ENCODE measurements around the gene VAV2.
A peak's percentile ranks its signal among the peaks of the same experiment; 100 is the strongest.

The VAV2 gene

DNA sequence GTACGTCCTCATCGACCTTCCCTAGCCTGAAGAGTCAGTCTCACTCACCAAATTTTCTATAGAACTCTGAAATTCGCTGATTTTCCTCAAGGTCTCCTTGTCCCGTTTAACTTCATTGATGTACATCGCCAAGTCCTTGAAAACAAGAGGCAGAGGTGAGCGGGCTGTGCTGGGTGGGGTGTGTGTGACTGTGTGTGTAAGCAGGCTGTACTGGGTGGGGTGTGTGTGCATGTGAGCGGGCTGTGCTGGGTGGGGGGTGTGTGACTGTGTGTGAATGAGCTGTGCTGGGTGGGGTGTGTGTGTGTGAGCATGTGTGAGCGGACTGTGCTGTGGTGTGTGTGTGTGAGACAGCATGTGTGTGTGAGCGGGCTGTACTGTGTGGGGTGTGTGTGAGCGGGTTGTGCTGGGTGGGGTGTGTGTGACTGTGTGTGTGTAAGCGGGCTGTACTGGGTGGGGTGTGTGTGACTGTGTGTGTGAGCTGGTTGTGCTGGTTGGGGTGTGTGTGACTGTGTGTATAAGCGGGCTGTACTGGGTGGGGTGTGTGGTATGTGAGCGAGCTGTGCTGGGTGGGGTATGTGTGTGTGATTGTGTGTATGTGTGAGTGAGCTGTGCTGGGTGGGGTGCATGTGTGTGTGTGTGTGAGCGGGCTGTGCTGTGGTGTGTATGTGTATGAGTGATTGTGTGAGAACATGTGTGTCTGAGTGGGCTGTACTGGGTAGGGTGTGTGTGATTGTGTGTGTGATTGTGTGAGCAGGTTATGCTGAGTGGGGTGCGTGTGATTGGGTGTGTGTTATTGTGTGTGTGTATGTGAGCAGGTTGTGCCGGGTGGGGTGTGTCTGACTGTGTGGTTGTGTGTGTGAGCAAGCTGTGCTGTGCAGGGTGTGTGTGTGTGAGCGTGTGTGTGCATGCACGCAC lies 200.1 kb downstream of the VAV2 start:
- DNase-seq: no peak

DNA sequence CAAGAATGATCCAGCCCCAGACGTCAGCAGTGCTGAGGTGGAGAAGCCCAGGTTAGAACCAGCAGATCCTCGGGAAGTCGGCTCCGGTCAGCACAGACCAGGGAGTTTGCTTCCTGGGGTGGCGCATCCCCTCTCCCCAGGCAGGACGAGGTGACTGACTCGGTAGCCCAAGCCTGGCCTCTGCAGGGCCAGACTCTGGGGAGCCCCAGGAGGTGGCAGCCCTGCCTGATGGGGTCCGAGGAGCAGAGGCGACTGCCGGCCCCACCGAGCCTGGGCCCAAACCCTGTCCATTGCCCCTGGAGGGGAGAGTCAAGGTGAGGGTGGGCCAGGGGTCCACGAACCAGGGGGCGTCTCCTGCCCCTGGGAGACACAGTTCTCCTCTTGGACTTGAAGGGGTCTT lies 201.1 kb downstream of the VAV2 start:
- no peak for DNase-seq

DNA sequence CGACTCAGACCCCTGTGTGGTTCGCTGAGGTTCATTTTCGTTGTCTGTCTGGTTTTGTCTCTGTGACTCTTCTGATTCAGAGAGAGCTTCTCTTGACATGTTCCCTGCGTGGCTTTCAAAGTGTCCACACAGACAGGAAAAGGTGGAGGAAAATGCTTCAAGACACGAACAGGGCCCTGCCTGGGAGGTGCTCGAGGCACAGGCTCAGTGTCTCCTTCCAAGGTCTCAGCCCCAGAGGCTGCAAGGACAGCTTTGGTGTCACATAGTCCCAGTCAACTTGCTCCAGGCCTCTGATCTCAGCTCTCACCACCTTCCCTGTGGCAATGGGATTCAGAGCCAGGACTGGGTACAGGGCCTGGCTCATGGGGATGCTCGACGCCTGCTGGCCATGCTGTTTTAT lies 202.3 kb downstream of the VAV2 start:
- DNase-seq: no peak

DNA sequence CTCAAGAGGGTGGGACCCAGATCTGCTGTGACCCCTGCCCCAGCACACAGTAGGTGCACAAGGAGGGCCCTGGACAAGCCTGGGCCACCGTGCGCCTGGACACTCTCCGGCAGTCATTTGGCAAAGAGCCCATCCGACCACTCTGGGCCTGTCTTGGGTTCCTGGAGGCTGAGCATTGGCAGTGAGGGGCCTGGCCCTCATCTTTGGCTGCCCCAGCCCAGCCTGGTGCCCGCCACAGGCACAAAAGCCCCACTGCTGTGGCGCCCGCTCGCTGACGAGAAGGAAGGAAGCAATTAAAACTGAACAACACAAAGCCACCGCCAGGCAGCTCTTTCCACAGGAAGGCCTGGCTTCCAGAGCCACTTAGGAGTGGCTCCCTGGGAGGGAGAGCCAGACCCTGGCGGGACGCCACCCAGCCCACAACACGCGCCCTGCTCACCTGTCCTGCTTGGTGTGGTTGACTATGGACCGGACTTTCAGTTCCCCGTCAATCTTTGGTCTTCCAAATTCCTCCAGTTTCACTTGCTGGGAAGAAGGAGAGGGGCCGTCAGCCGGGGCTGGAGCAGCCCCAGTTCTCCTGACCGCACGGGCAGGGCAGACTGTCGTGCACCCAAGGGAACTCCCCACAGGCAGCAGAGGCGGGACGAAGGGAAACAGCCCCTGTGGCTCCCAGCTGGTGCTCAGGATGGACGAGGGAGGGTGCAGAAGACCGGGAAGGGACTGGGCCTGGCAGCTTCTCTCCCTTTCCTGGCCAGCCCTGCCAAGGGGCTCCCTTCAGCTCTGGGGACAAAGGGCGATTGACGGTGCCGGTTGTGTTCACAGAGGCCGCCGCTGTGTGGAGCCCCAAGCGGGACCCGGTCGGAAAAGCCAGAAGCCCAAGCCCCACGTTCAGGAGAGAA lies 203.1 kb downstream of the VAV2 start:
- DNase-seq: no peak

DNA sequence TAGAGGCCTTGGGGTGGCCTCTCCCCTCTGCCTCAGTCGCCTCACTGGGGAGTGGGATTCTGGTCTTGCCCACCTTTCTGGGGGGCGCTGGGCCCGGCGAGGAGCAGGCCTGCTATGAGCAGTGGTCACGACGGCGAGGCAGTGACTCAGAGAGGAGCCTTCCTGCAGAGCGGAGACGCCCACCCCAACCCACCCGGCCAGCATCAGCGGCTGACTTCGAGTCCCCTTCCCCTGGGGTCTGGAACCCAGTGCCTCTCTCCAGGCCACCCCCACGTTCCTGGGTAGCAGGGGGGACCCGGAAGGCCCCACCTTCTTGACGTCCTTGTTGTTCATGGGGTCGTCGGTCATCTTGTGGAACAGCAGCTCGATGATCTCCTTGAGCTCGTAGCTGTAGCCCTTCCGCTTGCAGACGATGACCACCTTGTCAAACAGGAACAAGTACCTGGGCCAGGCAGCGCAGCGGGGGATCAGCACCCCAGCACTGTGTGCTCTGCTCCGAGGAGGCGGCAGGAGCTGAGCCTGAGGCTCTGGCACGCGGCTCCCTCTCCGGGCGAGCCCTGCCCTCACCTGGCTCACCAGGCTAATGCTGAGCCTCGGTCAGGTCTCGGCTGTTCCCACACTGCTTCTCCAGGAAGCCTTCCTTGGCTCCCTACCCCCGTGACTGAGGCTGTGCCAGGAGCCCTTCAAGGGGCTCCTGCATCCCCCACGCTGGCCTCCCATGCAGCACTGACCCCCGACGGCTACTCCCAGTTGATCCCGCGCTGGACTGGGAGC lies 203.9 kb downstream of the VAV2 start:
- no peak for DNase-seq

DNA sequence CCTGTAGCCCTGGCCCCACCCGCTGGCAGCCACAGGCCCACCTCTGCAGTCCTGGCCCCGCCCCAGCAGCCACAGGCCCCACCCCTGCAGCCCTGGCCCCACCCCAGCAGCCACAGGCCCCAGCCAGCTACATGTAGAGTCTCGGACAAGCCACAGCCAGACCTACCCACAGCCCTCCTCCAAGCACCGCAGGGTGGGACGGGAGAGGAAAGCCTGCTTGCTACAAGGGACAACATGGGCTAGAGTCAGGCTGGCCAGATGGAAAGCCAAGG lies 204.4 kb downstream of the VAV2 start:
- no peak for DNase-seq

DNA sequence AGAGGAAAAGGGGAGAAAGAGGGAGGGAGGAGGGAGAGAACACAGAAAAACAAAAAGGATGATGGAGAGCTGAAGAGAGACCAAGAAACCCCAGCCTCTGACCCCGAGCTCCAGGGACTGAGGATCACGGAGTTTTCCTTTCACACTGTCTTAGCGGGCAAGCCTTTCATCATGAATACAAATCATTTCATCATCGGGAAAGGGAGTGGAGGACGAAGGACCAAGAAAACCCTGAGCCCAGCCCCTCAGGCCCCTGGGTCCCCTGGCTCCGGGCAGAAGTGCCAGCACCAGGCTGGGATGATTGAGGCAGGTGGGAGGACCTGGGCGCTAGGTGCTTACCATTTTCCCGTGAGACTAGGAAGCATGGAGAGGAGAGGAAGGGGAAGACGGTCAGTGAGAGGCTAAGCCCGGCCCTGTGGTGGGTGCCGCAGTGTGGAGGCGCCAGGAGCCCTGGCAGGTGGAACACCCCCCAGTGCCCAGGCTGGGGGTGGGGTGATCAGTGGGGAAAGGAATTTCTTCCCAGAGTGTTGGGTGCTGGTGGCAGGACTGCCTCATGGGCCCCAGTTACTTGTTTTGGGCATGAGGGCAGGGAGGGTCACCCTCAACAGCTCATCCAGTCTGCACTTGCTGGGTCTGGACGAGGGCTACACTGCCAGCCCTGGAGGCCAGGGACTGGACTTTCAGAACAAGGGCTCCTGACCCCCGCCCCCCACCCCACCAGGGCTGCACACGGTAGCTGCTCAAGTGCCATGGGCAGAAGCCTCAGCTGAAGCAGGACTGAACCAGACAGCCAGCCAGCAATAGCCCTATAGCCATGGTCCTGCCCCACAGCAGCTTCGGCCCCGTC lies 205.0 kb downstream of the VAV2 start:
- DNase-seq: no peak

DNA sequence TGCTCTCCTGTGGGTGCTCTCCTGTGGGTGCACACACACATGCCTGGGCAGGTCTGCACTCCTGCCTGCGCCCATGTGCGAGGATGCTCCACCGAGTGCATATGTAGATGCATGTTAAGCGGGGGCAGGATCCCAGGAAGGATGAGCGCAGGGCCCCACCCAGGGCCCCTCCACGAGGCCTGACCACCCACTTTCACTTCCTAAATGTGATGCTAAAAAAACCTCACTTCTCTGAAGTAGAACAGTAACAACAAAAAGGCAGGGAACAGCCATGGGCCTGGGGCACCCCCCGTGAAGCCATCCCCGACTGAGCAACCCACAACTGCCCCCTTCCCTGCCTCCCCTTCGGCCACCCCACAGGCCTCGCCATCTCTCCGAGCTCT lies 205.8 kb downstream of the VAV2 start:
- no peak for DNase-seq

DNA sequence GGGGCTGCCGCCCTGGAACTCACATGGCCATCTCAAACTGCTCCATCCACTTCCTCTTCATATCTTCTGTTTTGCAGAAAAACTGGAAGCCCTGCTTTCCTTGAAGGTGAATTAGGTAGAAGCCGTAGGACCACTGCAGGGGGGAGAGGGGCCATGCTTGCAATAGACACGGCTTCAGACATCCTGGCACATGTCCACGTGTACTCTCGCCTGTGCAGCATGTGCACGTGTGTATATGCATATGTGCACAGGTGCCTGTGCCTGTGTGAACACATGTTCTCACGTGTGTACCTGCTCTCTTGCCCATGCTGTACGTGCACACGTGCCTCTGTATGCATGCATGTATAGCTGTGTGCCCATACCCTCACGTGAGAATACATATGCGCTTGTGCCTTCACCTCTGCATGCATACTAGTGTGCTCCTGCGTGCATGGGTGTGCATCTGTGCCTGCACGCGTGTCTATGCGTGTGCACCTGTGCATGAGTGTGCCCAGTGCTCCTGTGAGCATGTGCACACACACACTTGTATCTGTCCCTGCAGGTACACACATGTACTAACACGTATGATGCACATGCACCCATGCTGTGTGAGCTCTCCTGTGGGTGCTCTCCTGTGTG lies 206.3 kb downstream of the VAV2 start:
- DNase-seq: no peak

DNA sequence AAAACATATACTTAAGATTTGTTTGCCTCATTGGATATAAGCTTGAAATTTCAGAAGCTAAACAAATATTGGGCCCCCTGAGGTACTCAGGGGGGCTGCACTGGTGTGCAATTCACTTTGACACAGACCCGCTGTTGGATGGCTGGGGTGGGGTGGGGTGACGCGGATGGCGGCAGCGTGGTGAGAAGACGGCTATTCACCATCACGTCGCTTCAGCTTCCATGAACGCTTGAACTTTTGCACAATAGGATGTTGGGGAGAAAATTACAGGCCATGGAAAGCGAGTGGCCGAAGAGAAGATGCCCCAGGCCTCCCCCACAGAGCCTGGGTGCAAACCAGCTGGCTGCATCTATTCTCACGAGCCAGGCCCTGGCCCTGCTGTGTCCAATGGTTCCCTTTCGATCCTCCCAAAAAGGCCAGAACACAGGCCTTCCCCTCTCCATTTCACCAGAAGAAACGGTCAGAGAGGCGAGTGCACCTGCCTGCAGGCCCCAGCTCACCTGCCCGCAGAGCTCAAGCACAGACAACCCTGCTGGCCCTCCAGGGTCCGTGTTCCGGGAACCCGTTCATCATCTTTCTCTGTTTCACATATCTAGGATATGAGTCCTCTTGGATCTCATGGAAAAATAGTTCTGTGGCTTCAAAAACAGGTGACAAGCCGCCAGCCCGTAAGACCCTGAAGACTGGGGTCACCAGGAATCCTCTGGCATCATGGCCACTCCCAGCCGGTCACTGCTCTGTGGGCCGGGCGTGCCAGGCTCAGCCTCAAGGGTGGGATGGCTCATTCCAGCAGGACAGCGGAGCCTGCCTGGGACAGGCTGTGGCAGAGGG lies 207.2 kb downstream of the VAV2 start:
- DNase-seq: no peak

DNA sequence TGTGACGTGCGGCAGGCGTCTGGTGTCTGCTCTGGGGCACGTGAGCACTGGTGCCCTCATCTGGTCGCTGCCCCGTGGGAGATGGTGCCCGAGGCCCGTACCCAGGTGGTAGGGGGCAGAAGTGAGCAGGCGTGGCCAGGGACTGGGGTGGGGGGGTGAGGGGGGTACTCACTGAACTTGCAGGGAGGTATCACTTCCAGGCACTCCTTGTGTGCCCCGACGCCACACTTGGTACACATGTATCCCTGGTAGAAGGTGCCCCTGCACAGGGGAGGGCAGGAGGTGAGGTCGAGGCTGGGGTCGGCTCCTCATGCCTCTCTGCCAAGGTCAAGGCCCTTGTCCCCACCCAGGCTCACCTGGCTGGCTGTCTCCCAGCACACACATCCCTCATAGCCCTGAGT lies 208.8 kb downstream of the VAV2 start:
- DNase-seq: no peak

DNA sequence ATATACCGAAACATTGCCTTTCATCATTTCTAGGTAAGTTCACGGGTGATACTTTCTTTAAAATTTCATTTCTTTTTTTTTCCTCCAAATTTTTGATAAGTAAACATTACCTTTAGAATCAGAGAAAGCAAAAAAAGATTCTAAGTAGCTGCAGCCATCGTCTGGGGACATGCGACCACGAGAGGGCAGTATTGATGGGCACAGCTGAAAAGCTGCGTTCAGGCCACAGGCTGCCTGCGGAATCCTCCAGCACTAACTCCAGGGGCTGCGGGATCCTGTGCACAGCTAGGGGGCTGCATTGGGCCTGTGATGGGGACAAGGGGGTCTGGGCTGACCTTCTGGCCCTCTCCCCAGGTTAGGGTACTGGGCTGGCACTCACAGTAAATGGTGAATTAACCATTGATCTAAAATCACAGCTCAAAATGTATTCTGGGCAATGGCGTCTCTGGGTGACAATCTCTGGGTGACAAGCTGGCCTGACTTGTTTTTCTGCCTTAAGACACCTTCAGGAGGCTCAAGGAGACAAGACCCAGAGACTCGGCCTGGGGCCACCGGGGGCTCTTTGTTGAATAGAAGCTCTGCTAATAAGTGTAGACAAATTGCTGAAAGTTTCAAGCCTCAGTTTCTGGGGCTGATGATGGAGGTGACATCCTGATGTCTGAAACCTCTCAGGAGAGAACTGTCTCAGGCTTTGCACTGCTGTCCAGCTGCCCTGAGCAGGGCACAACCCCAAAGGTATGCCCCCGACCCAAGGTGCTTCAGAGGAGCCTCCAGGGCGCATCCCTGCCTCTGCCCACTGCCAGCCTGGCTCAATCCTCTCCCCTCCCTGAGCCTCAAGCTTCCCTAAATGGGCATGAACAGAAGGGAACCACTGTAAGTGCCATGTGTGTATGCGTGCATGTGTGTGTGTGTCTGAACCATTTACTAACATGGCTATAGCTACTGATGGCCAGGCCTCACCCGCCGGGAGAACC lies 209.7 kb downstream of the VAV2 start:
- peak in 4 of 5 donors; percentile 36 to 57 (median 42) for DNase-seq

DNA sequence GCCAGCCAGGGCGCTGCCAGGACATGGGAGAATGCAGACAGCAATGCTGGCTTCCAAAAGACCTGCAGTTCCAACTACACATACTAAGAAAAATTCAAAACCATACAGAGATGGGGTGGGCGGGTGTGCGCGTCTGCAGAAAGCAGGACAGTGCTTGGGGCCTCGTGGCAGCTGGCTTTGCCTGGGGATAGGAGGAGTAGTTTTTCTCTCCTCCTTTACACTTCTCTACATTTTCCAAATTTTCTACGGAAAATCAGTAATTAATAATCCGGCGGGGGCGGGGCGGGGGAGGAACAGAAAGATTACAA lies 210.3 kb downstream of the VAV2 start:
- no peak for DNase-seq

DNA sequence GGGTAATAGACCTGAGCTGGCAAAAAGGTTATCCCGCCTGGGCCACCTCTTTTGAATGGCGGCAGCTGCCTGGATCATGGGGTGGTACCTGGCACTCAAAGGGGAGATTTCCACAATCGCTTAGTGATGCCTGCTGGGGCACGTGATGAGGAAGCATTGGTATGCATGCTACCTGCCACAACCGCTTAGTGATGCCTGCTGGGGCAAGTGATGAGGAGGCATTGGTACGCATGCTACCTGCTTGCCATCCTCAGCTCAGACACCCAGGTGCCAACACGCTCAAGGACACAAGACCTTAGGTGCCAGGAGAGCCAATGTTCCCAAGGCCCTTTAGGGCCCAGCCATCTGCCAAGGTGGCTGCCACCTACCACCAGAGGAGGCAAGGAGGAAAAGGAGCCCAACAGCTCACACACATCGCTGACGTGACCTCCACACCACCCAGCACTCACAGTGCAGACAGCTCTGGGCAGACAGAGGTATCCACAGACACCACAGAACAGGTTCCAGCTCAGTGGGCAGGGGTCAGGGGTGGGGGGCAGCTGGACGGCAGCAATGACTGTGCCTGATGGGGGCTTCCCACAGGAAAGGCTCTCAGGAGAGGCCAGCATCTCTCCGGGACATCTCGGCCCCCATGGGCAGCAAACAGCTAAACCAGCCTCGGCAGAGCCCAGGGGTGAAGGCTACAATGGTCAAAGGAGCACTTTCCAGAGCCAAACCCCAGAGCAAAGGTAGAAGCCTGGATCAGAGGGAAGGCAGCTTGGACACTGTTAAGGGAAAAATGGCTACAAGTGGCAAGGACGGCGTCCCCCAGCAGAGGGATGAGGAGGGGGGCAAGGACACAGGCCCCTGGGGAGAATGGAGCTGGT lies 210.9 kb downstream of the VAV2 start:
- DNase-seq: no peak

DNA sequence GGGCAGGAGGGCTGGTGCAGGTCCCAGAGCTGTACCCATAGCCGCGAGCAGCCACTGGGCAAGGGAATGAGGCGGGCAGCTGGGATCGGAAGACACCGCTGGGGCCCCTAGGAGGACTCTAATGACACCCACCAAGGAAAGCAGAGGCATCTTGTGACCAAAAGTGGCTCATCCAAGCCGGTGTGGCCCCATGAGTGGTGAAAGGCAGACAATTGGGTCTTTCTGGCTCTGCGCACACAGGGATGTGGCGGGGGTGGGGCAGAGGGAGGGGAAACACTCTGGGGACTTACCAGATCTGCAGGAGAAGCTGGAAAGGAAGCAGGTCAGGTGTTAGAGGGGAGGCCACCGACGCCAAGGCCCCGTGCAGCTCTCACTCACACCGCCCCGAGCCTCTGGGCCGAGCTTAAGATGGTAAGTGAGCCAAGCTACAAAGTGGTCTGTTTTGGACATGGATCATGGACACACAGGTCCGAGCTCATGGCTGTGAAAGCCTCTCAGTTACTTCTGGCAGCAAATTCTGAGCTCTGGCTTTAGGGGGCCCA lies 211.6 kb downstream of the VAV2 start:
- DNase-seq: no peak

DNA sequence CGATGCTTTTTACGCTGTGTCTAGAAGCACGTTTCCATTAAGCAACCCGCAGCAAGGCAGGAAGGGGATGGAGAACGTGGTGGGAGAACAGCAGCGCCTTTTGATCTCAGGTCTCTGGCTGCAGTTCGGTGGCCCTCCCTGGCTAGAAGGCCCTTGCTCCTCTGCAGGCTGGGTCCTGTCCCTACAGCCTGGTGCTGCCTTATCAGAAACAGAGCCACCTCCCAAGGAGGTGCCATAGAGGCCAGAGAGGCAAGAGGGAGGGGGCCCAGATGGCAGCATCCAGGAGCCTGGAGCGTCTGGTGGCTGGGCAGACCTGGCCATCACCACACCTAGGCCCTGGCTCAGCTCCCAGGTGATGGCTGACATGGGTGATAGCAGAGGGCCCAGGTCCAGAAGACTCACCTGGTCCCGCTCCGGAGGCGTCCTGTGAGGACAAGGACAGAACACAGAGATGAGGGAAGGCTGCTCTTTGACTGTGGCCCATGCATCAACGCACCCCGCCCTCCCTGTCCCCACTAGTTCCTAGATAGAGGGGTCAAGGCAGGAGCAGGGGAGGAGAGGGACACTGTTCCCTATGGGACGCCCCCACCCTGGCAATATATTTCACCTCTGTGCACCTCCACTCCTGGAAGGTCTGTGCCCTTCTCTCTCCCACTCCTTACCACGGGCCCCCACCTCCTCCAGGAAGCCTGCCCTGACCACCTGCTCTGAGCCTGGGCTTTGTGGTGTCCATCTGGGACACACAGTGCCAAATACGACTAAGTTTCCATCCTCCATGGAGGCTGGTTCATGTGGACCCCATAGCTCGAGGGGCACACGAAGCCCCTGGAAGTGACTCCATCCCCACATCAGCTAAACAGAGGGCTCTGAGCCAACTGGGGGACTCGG lies 212.4 kb downstream of the VAV2 start:
- no peak for DNase-seq

DNA sequence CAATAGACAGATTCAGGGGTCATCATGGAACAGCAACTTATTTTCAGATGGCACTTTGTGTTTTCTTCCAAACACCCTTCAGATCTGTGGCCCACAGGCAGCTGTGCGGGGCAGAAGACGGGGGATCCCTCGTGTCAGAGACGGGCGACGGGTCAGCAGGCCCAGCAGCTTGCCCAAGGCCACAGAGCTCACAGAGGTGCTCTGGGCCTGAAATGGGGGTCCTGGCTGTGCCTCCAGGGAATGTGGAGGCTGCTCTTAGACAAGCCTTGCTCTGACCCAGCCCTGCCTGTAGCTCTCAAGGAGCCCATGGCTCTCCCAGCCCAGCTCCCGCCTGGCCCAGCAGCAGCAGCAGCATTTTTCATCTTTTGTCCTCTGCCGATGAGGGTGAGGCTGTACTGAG lies 213.0 kb downstream of the VAV2 start:
- no peak for DNase-seq
